ENCODE data around the gene CAMKK1.

The CAMKK1 gene

GRCh38 chr17:3893003-3893719 lies at the start of gene CAMKK1:
Gene CAMKK1, minus strand, starts transcription at chr17:3893053. Its CDS starts 7,366 bp downstream, at chr17:3885687.
- peaks cover 15% of the 10 kb centered on the region for H3K27me3 ChIP-seq (ENCODE audit: insufficient read depth, insufficient read length)
- no peak for TF ChIP-seq ZNF274 (IDR thresholded peaks at IDR 0.05; ENCODE audit: low read depth, low read length)
- no peak for TF ChIP-seq YY1 (IDR thresholded peaks at IDR 0.05; ENCODE audit: insufficient read depth, insufficient read length)
- TF ChIP-seq SUZ12 (IDR thresholded peaks at IDR 0.05; ENCODE audit: extremely low read depth, insufficient read depth, insufficient read length) = no peak

GRCh38 chr17:3940965-3941698 lies 48.3 kb upstream of the CAMKK1 start:
- no peak overlapping the region for H3K4me3 ChIP-seq (ENCODE audit: insufficient read length, low read depth)
- TF ChIP-seq SUZ12 (IDR thresholded peaks at IDR 0.05; ENCODE audit: extremely low read depth, insufficient read depth, insufficient read length) (no peak), ZNF274 (IDR thresholded peaks at IDR 0.05; ENCODE audit: low read depth, low read length) (no peak), YY1 (IDR thresholded peaks at IDR 0.05; ENCODE audit: insufficient read depth, insufficient read length) (no peak)
- no peaks in the 10 kb centered on the region for H3K27me3 ChIP-seq (ENCODE audit: insufficient read depth, insufficient read length)
- peaks cover 36% of the 10 kb centered on the region for H3K36me3 ChIP-seq (ENCODE audit: insufficient read depth, insufficient read length, low read length)
- peaks cover 9% of the 10 kb centered on the region for H3K4me1 ChIP-seq (ENCODE audit: insufficient read depth, insufficient read length)
- no peak for DNase-seq (ENCODE audit: low read depth, low spot score)
- no peaks in the 10 kb centered on the region for H3K9me3 ChIP-seq (ENCODE audit: insufficient read depth, low read length)
- H3K9ac ChIP-seq (ENCODE audit: insufficient read length, low read depth) = no peak overlapping the region

More at GRCh38 chr17:3893003-3893719, at the start of gene CAMKK1:
- Histone ChIP-seq H3K9me3 (ENCODE audit: insufficient read depth, low read length) (no peaks in the 10 kb centered on the region), H3K36me3 (ENCODE audit: insufficient read depth, insufficient read length, low read length) (no peaks in the 10 kb centered on the region), H3K4me3 (ENCODE audit: insufficient read length, low read depth) (peak within 1 kb of the TSS; percentile 68), H3K9ac (ENCODE audit: insufficient read length, low read depth) (peak within 1 kb of the TSS; percentile 84), H3K4me1 (ENCODE audit: insufficient read depth, insufficient read length) (peaks cover 20% of the 10 kb centered on the region)
- peak; percentile 71 for DNase-seq (ENCODE audit: low read depth, low spot score)

GRCh38 chr17:3937359-3937758 lies 44.5 kb upstream of the CAMKK1 start:
- TF ChIP-seq SUZ12 (IDR thresholded peaks at IDR 0.05; ENCODE audit: extremely low read depth, insufficient read depth, insufficient read length) (no peak), ZNF274 (IDR thresholded peaks at IDR 0.05; ENCODE audit: low read depth, low read length) (no peak), YY1 (IDR thresholded peaks at IDR 0.05; ENCODE audit: insufficient read depth, insufficient read length) (no peak)
- Histone ChIP-seq H3K27me3 (ENCODE audit: insufficient read depth, insufficient read length) (no peaks in the 10 kb centered on the region), H3K36me3 (ENCODE audit: insufficient read depth, insufficient read length, low read length) (peaks cover 31% of the 10 kb centered on the region), H3K4me1 (ENCODE audit: insufficient read depth, insufficient read length) (peaks cover 2% of the 10 kb centered on the region), H3K4me3 (ENCODE audit: insufficient read length, low read depth) (no peak overlapping the region), H3K9ac (ENCODE audit: insufficient read length, low read depth) (no peak overlapping the region), H3K9me3 (ENCODE audit: insufficient read depth, low read length) (no peaks in the 10 kb centered on the region)
- DNase-seq (ENCODE audit: low read depth, low spot score) = no peak

- H3K36me3 ChIP-seq (ENCODE audit: insufficient read depth, insufficient read length, low read length) = peaks cover 23% of the 10 kb centered on the region
- H3K9ac ChIP-seq (ENCODE audit: insufficient read length, low read depth) = no peak overlapping the region
- H3K27me3 ChIP-seq (ENCODE audit: insufficient read depth, insufficient read length) = no peaks in the 10 kb centered on the region
- TF ChIP-seq SUZ12 (IDR thresholded peaks at IDR 0.05; ENCODE audit: extremely low read depth, insufficient read depth, insufficient read length) (no peak), ZNF274 (IDR thresholded peaks at IDR 0.05; ENCODE audit: low read depth, low read length) (no peak), YY1 (IDR thresholded peaks at IDR 0.05; ENCODE audit: insufficient read depth, insufficient read length) (no peak)
- no peaks in the 10 kb centered on the region for H3K9me3 ChIP-seq (ENCODE audit: insufficient read depth, low read length)
- no peak overlapping the region for H3K4me3 ChIP-seq (ENCODE audit: insufficient read length, low read depth)
- DNase-seq (ENCODE audit: low read depth, low spot score) = no peak
- no peaks in the 10 kb centered on the region for H3K4me1 ChIP-seq (ENCODE audit: insufficient read depth, insufficient read length)
Observed at GRCh38 chr17:3935825-3936355, 43.0 kb upstream of the CAMKK1 start.

GRCh38 chr17:3935140-3935542 lies 42.3 kb upstream of the CAMKK1 start:
- Histone ChIP-seq H3K9ac (ENCODE audit: insufficient read length, low read depth) (no peak overlapping the region), H3K36me3 (ENCODE audit: insufficient read depth, insufficient read length, low read length) (peaks cover 20% of the 10 kb centered on the region), H3K9me3 (ENCODE audit: insufficient read depth, low read length) (no peaks in the 10 kb centered on the region), H3K4me3 (ENCODE audit: insufficient read length, low read depth) (no peak overlapping the region), H3K27me3 (ENCODE audit: insufficient read depth, insufficient read length) (no peaks in the 10 kb centered on the region), H3K4me1 (ENCODE audit: insufficient read depth, insufficient read length) (no peaks in the 10 kb centered on the region)
- peak; percentile 38 for DNase-seq (ENCODE audit: low read depth, low spot score)
- TF ChIP-seq SUZ12 (IDR thresholded peaks at IDR 0.05; ENCODE audit: extremely low read depth, insufficient read depth, insufficient read length) (no peak), YY1 (IDR thresholded peaks at IDR 0.05; ENCODE audit: insufficient read depth, insufficient read length) (no peak), ZNF274 (IDR thresholded peaks at IDR 0.05; ENCODE audit: low read depth, low read length) (no peak)

GRCh38 chr17:3929764-3930163 lies 36.9 kb upstream of the CAMKK1 start:
- Histone ChIP-seq H3K4me3 (ENCODE audit: insufficient read length, low read depth) (no peak overlapping the region), H3K9me3 (ENCODE audit: insufficient read depth, low read length) (no peaks in the 10 kb centered on the region), H3K9ac (ENCODE audit: insufficient read length, low read depth) (no peak overlapping the region), H3K27me3 (ENCODE audit: insufficient read depth, insufficient read length) (no peaks in the 10 kb centered on the region), H3K36me3 (ENCODE audit: insufficient read depth, insufficient read length, low read length) (peaks cover 5% of the 10 kb centered on the region), H3K4me1 (ENCODE audit: insufficient read depth, insufficient read length) (peaks cover 19% of the 10 kb centered on the region)
- TF ChIP-seq YY1 (IDR thresholded peaks at IDR 0.05; ENCODE audit: insufficient read depth, insufficient read length) (no peak), ZNF274 (IDR thresholded peaks at IDR 0.05; ENCODE audit: low read depth, low read length) (no peak), SUZ12 (IDR thresholded peaks at IDR 0.05; ENCODE audit: extremely low read depth, insufficient read depth, insufficient read length) (no peak)
- no peak for DNase-seq (ENCODE audit: low read depth, low spot score)

GRCh38 chr17:3929181-3929580 lies 36.3 kb upstream of the CAMKK1 start:
- H3K36me3 ChIP-seq (ENCODE audit: insufficient read depth, insufficient read length, low read length) = peaks cover 5% of the 10 kb centered on the region
- no peaks in the 10 kb centered on the region for H3K9me3 ChIP-seq (ENCODE audit: insufficient read depth, low read length)
- peaks cover 19% of the 10 kb centered on the region for H3K4me1 ChIP-seq (ENCODE audit: insufficient read depth, insufficient read length)
- H3K9ac ChIP-seq (ENCODE audit: insufficient read length, low read depth) = no peak overlapping the region
- DNase-seq (ENCODE audit: low read depth, low spot score) = no peak
- no peak overlapping the region for H3K4me3 ChIP-seq (ENCODE audit: insufficient read length, low read depth)
- no peak for TF ChIP-seq YY1 (IDR thresholded peaks at IDR 0.05; ENCODE audit: insufficient read depth, insufficient read length)
- no peaks in the 10 kb centered on the region for H3K27me3 ChIP-seq (ENCODE audit: insufficient read depth, insufficient read length)

Measured in NT2/D1 (cell line).